ENCODE measurements around the gene ARAP1.

GRCh38 chr11:72773696-72774095 lies 21.5 kb upstream of the ARAP1 start:
- no peak for TF ChIP-seq GATA3 (IDR thresholded peaks at IDR 0.05; ENCODE audit: low read depth, low read length)
- TF ChIP-seq GATA2 (IDR thresholded peaks at IDR 0.05; ENCODE audit: low read depth, low read length) = no peak

Measured in SH-SY5Y (cell line).